HG03103 (cell line): Measurements from ENCODE around the gene ACTG1.

Experiments
- ATAC-seq: cut with Tn5 transposase; IDR thresholded peaks from one replicate; pipeline ENCODE4 v1.9.1; 2021; ENCODE audit warnings: low read depth; ENCODE audit not compliant: unreplicated experiment

Gene ACTG1

DNA sequence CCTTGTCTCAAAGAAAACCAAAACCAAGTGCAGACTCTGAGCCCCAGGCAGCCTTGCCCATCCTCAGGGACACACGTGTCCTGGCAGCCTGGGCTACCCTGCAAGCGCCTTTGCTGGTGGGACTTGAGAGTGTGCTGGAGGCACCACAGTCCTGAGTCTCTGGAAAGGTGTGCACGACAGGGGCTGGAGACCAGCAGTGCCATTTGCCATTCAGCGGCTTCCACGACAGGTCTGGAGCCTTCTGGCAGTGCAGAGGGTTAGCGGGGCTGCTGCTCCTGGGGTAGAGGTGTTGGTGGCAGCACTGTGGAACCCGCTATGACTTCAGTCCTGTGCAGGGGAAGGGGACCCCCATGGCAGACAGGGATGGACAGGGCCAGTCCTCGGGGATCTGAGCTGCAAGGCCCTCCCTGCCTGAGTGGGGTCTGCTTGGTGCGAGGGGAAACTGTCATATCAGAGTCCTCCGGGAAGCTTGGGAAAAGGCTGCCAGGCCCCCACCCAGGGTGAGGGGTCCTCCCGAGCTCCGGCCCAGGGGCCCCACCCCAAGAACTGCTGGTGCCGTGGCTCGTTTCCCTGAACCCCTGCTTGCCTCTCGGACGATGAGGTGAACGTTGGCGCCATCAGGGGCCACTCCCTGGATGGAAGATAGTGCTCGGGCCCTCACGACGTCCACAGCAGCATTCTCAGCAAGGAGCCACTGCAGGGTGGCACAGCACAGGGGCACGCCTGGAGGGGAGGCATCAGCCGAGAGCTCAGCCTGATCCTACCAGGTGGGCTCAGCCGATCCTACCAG lies 32.8 kb upstream of the ACTG1 start:
- ATAC-seq, result no peak

DNA sequence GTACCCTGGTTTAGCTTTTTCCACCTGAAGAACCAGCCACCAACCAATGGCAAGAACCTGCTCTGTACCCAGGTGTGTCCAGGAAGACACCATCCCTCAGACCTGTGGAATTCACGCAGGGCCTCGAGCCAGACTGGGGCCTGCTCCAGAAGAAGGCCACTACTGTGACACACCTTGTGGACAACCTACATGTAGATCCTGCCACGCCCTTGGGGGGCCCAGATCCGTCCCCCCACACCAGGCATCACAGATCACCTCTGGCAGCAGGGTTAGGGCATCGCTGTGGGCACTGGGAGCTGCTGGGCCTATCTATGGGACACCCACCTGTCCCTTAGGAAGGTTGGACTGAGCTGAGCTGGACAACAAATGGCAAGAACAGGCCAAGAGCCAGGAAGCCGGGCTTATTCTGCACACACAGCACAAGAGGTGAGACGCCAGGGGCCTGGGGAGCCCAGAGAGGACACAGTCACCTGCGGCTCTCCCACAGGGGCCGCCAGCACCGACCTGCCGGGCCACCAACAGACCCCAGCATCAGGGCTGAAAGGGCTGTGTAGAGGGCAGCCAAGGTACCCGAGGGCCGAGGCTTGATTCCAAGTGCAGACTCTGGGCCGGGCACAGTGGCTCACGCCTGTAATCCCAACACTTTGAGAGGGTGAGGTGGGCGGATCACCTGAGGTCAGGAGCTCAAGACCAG lies 31.8 kb upstream of the ACTG1 start:
- ATAC-seq, result no peak

GRCh38 chr17:81543756-81544155 lies 31.2 kb upstream of the ACTG1 start:
- no peak for ATAC-seq

GRCh38 chr17:81543339-81543675 lies 30.7 kb upstream of the ACTG1 start:
- no peak for ATAC-seq

- ATAC-seq, result no peak
These were observed 30.1 kb upstream of the ACTG1 start for GRCh38 chr17:81542431-81543338.

DNA sequence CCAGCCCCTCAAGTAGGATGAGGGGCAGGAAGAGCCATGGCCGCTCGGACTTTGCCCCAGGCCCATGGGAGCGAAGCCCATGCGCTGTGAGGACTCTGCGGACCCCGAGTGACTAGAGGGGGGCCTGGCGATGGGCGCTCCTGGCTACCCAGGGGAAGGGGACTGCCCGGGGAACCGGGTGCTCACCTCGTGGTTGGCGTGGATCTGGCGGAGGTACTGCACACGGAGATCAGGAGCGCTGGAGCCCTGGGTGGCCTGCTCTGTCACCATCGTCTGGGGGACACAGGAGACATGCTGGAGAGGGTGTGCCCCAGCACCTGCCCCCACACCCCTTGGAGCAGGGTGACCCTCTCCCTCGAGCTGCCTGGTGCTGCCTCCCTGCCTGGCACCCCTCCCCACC lies 28.5 kb upstream of the ACTG1 start:
- no peak for ATAC-seq

- no peak for ATAC-seq
These were observed 28.1 kb upstream of the ACTG1 start for GRCh38 chr17:81540676-81541027.

GRCh38 chr17:81539961-81540675 lies 27.5 kb upstream of the ACTG1 start:
- ATAC-seq, result no peak

DNA sequence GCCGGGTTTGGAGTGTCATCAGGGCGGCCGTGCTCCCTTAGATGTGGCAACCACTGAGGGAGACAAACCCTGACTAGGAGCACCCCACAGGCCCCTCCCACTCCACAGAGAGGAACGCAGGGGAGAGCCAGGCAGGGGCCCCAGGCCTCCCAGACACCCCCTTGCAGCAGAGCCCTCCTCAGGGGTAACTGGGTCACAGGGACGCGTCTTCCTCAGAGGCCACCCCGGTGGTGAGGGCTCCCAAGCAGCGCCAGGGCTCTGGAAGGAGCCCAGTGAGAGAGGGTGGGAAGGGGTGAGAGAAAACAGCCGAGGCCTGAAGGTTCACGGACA lies 26.9 kb upstream of the ACTG1 start:
- ATAC-seq, result no peak

- ATAC-seq, result no peak
These were observed 26.3 kb upstream of the ACTG1 start for GRCh38 chr17:81538651-81539570.

GRCh38 chr17:81537856-81538555 lies 25.4 kb upstream of the ACTG1 start:
- ATAC-seq, result no peak

GRCh38 chr17:81537343-81537855 lies 24.8 kb upstream of the ACTG1 start:
- no peak for ATAC-seq

DNA sequence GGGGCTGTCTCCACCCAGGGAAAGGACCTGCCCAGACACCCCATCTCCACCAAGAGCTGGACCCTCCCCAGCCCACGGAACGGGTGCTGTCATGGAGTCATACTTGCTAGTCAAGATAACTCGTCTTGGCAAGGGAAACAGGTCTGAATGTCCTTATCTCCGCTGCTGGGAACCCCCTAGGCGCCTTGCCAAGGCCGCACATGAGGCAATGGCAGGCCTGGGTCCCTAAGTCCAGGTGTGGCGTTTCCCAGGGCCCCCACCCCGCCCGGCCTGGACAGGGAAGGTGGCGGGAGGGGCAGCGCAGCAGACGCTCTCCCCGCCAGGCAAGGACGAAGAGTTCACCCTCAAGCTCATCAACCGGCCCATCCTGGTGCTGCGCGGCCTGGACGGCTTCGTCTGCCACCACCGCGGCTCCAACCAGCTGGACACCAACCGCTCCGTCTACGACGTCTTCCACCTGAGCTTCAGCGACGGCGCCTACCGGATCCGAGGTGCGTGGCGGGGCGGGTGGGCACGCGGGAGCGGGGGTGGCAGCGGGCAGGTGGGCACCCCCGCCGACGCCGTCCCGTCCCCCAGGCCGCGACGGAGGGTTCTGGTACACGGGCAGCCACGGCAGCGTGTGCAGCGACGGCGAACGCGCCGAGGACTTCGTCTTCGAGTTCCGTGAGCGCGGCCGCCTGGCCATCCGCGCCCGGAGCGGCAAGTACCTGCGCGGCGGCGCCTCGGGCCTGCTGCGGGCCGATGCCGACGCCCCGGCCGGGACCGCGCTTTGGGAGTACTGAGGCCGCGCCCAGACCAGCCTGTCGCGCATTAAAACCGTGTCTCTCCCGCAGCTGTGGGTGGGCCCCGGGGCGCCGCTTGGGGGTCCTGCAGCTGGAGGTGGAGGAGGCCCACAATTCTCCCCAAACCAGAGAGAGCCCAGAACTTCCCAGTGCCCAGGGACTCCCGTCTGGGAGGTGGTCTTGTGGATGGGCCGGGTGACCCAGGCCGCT lies 24.0 kb upstream of the ACTG1 start:
- no peak for ATAC-seq

DNA sequence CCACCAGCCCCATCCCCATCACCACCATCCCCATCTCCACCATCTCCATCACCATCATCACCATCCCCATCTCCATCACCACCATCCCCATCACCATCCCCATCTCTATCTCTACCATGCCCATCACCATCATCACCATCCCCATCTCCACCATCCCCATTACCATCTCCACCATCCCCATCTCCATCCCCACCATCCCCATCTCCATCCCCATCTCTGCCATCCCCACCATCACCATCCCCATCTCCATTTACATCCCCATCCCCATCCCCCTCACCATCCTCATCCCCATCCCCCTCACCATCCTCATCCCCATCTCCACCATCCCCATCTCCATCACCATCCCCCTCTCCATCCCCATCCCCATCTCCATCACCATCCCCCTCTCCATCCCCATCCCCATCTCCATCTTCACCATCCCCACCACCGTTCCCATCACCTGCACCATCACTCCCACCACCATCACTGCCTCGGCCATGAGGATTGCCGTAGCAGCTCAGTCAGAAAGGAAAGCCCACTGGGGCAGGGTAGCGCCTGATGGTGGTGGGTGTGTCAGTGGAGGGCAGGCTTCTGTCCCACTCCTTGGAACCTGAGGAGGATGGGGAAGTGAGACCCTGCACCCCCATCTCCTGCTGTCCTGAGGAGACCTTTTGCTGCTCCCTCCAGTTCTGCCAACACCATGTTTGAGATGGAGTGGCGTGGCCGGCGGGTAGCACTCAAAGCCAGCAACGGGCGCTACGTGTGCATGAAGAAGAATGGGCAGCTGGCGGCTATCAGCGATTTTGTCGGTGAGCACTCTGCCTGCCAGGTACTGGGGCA lies 23.1 kb upstream of the ACTG1 start:
- no peak for ATAC-seq

- no peak for ATAC-seq
These were observed 22.4 kb upstream of the ACTG1 start for GRCh38 chr17:81535007-81535328.

- no peak for ATAC-seq
These were observed 21.8 kb upstream of the ACTG1 start for GRCh38 chr17:81534157-81535006.
